ENCODE results near the gene THAP4. TPM values are rescaled to one million over a fixed set of nuclear protein-coding genes. Genes with fewer than 3 reads are reported as not detected.

The THAP4 gene
- polyA plus RNA-seq, 1 donor (not counting 4 experiments of a cell fraction or from before 2014, with no cell fraction given) = 30.3 TPM

DNA sequence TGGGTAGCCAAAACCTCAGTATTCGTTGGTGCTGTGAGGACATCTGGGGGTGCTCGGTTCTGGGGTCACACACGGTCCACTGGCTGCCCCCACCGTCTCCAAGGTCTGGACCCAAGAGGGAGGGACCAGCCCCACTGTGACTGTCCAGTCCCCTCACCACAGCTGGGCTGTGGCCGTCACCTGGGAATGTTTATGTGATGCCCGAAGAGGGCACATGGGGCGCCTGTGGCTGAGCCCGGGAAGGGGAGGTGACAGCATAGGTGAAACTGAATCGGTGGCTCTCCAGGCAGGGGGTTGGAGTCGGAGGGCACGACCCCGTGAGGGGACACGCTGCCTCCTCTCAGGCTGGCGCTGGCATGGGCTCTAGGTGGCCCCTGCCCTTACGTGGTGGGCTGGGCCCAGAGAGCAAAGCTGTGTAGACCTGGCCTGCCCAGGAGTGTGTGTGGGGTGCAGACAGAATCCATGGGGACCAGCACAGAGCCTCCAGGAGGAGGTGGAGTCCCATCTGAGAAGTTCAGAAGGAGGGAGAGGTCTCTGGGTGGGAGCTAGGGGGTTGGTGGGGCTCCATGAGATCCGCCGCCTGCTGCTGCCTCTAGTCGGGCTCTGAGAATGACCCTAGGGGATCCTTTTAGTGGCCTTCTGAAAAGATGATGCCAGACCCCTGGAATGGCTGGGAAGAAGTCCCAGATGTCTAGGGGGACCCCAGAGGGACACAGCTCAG is 76.6 kb downstream of the THAP4 start:
- no peak overlapping the region for H2AFZ ChIP-seq (ENCODE audit: control insufficient read depth, low read length)
- peaks cover 40% of the 10 kb centered on the region for H3K4me1 ChIP-seq (ENCODE audit: control insufficient read depth, extremely low read depth, insufficient read depth, low read length)
- H3K9me1 ChIP-seq (ENCODE audit: control insufficient read depth, extremely low read depth, insufficient read depth, low read length) = no peaks in the 10 kb centered on the region
- H3K79me2 ChIP-seq (ENCODE audit: control insufficient read depth, insufficient read depth, low read length) = peaks cover 54% of the 10 kb centered on the region
- H3K4me2 ChIP-seq (ENCODE audit: control insufficient read depth, extremely low read depth, insufficient read depth, low read depth, low read length) = peak overlapping the region; percentile 72
- peaks cover 10% of the 10 kb centered on the region for H4K20me1 ChIP-seq (ENCODE audit: control insufficient read depth, extremely low read depth, insufficient read depth, low read length)
- DNase-seq (ENCODE audit: low read depth, low spot score) (no peak), FAIRE-seq (no peak)
- H3K27ac ChIP-seq (ENCODE audit: control insufficient read depth, insufficient read depth, low read length) = no peak overlapping the region
- dilution Hi-C loops (cut with MboI; ENCODE audit: extremely low pct_ligation_motif_present, low sequenced_read_pairs) = no loop called here
- peaks cover 5 to 10% of the 10 kb centered on the region in 2 experiments for H3K36me3 ChIP-seq (ENCODE audit: control insufficient read depth in 2 of 2, extremely low read depth in 1 of 2, insufficient read depth in 2 of 2, low read length in 2 of 2)
- no peaks in the 10 kb centered on the region for H3K27me3 ChIP-seq (ENCODE audit: control insufficient read depth, extremely low read depth, insufficient read depth, low read length)
- no peaks in the 10 kb centered on the region for H3K9me3 ChIP-seq (ENCODE audit: control insufficient read depth, low read depth, low read length)
- no peak for TF ChIP-seq EZH2 (IDR thresholded peaks at IDR 0.05; ENCODE audit: low read length)
- TF ChIP-seq, protein P1, sequence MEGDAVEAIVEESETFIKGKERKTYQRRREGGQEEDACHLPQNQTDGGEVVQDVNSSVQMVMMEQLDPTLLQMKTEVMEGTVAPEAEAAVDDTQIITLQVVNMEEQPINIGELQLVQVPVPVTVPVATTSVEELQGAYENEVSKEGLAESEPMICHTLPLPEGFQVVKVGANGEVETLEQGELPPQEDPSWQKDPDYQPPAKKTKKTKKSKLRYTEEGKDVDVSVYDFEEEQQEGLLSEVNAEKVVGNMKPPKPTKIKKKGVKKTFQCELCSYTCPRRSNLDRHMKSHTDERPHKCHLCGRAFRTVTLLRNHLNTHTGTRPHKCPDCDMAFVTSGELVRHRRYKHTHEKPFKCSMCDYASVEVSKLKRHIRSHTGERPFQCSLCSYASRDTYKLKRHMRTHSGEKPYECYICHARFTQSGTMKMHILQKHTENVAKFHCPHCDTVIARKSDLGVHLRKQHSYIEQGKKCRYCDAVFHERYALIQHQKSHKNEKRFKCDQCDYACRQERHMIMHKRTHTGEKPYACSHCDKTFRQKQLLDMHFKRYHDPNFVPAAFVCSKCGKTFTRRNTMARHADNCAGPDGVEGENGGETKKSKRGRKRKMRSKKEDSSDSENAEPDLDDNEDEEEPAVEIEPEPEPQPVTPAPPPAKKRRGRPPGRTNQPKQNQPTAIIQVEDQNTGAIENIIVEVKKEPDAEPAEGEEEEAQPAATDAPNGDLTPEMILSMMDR (optimal IDR thresholded peaks at IDR 0.05 in 1 of 3, IDR thresholded peaks at IDR 0.05 in 1 of 3, conservative IDR thresholded peaks at IDR 0.05 in 1 of 3; ENCODE audit: extremely low read depth in 1 of 3, insufficient read depth in 2 of 3, low read length in 3 of 3) = no peak
- H3K4me3 ChIP-seq (ENCODE audit: control insufficient read depth in 2 of 3, extremely low read depth in 1 of 3, insufficient read depth in 2 of 3, low read depth in 1 of 3, low read length in 3 of 3) = peak overlapping the region; percentile 55 to 79 (median 78)
- peak overlapping the region; percentile 77 for H3K9ac ChIP-seq (ENCODE audit: control insufficient read depth, extremely low read depth, insufficient read depth, low read length)

DNA sequence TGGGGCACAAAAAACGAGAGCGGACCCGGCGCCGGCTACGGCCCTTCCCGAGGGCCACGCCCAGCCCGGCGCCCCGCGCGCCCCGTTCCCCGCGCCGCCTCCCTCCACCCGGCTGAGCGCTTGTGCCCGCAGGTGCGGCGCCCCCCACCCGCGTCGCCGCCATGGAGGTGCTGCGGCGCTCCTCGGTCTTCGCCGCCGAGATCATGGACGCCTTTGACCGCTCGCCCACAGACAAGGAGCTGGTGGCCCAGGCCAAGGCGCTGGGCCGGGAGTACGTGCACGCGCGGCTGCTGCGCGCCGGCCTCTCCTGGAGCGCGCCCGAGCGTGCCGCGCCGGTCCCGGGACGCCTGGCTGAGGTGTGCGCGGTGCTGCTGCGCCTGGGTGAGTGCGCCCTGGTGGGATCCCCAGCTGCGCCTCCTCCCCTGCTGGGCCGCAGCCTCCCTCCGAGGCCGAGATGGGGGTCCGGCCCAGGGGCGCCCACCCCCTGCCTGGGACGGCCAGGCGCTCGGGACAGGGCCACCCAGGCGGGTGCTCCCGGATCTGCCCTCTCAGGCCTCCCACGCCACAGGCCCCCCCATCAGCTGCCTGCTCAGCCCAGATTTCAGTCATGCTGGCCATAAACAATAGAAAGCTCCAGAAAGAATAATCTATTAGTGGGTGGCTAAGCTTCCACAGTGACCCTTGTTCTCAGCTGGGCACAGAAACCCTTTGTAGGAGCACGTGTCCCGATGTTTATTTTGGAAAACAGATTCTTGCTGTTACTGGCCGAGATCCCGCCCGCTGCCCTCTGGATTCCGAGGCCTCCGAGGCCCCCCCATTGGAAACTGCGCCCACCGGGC is 77.4 kb downstream of the THAP4 start:
- dilution Hi-C loops (cut with MboI; ENCODE audit: extremely low pct_ligation_motif_present, low sequenced_read_pairs) = no loop called here
- DNase-seq (ENCODE audit: low read depth, low spot score) = no peak
- peaks cover 10% of the 10 kb centered on the region for H4K20me1 ChIP-seq (ENCODE audit: control insufficient read depth, extremely low read depth, insufficient read depth, low read length)
- peak overlapping the region; percentile 77 for H3K9ac ChIP-seq (ENCODE audit: control insufficient read depth, extremely low read depth, insufficient read depth, low read length)
- H3K36me3 ChIP-seq (ENCODE audit: control insufficient read depth in 2 of 2, extremely low read depth in 1 of 2, insufficient read depth in 2 of 2, low read length in 2 of 2) = peaks cover 5 to 10% of the 10 kb centered on the region in 2 experiments
- H3K9me1 ChIP-seq (ENCODE audit: control insufficient read depth, extremely low read depth, insufficient read depth, low read length) = no peaks in the 10 kb centered on the region
- peak overlapping the region; percentile 49 for H2AFZ ChIP-seq (ENCODE audit: control insufficient read depth, low read length)
- H3K79me2 ChIP-seq (ENCODE audit: control insufficient read depth, insufficient read depth, low read length) = peaks cover 48% of the 10 kb centered on the region
- H3K4me3 ChIP-seq (ENCODE audit: control insufficient read depth in 2 of 3, extremely low read depth in 1 of 3, insufficient read depth in 2 of 3, low read depth in 1 of 3, low read length in 3 of 3) = peak overlapping the region; percentile 55 to 79 (median 78)
- peaks cover 40% of the 10 kb centered on the region for H3K4me1 ChIP-seq (ENCODE audit: control insufficient read depth, extremely low read depth, insufficient read depth, low read length)
- H3K27me3 ChIP-seq (ENCODE audit: control insufficient read depth, extremely low read depth, insufficient read depth, low read length) = no peaks in the 10 kb centered on the region
- no peak for FAIRE-seq
- H3K27ac ChIP-seq (ENCODE audit: control insufficient read depth, insufficient read depth, low read length) = peak overlapping the region; percentile 36
- no peak for TF ChIP-seq EZH2 (IDR thresholded peaks at IDR 0.05; ENCODE audit: low read length)
- TF ChIP-seq, protein P1 (optimal IDR thresholded peaks at IDR 0.05 in 1 of 3, IDR thresholded peaks at IDR 0.05 in 1 of 3, conservative IDR thresholded peaks at IDR 0.05 in 1 of 3; ENCODE audit: extremely low read depth in 1 of 3, insufficient read depth in 2 of 3, low read length in 3 of 3) = no peak
- H3K9me3 ChIP-seq (ENCODE audit: control insufficient read depth, low read depth, low read length) = no peaks in the 10 kb centered on the region
- H3K4me2 ChIP-seq (ENCODE audit: control insufficient read depth, extremely low read depth, insufficient read depth, low read depth, low read length) = peak overlapping the region; percentile 72

Data from keratinocyte (primary cell).